PFSK-1 (cell line): ENCODE data around the gene KRT4.

Experiments used
- FOXP2 ChIP-seq: optimal IDR thresholded peaks from 2 replicates; pipeline ENCODE3; 2011; ENCODE audit warnings: borderline replicate concordance, control low read depth, inconsistent platforms; ENCODE audit not compliant: insufficient read depth; ENCODE audit errors: extremely low read length, extremely low read depth
- POLR2AphosphoS5 ChIP-seq: IDR thresholded peaks from 2 replicates; pipeline ENCODE4 v1.6.1; 2012; ENCODE audit warnings: low read depth, mild to moderate bottlenecking, control low read depth, low read length, moderate library complexity
- REST ChIP-seq, 2 experiments: IDR thresholded peaks; 2 replicates each; pipeline versions ENCODE4 v1.6.1 to v1.8.0; 2011 to 2012; ENCODE audit warnings: low read depth in 2 of 2, low read length in 2 of 2, control low read depth in 1 of 2, inconsistent platforms in 1 of 2, mild to moderate bottlenecking in 1 of 2, moderate library complexity in 1 of 2; ENCODE audit not compliant: insufficient read depth in 1 of 2
- SIN3A ChIP-seq: IDR thresholded peaks from 2 replicates; pipeline ENCODE4 v1.6.1; 2012; ENCODE audit warnings: mild to moderate bottlenecking, low read length, moderate library complexity, borderline replicate concordance; ENCODE audit not compliant: insufficient read depth
- TAF1 ChIP-seq: IDR thresholded peaks from 2 replicates; pipeline ENCODE4 v1.6.1; 2012; ENCODE audit warnings: low read length, control low read depth, borderline replicate concordance; ENCODE audit not compliant: insufficient read depth

The KRT4 gene

GRCh38 chr12:52818388-52818787 lies 4.5 kb upstream of the KRT4 start:
- TF ChIP-seq POLR2AphosphoS5 (no peak), REST (IDR thresholded peaks at IDR 0.05; ENCODE audit: insufficient read depth in 1 of 2, low read depth in 2 of 2, low read length in 2 of 2) (no peak), TAF1 (no peak), SIN3A (no peak), FOXP2 (no peak)

- no peak for TF ChIP-seq FOXP2
- no peak for TF ChIP-seq POLR2AphosphoS5
- no peak for TF ChIP-seq SIN3A
- no peak for TF ChIP-seq TAF1
- no peak for TF ChIP-seq REST (IDR thresholded peaks at IDR 0.05; ENCODE audit: insufficient read depth in 1 of 2, low read depth in 2 of 2, low read length in 2 of 2)
These were observed 3.9 kb upstream of the KRT4 start for GRCh38 chr12:52817699-52818238.

GRCh38 chr12:52817003-52817698 lies 3.2 kb upstream of the KRT4 start:
- TF ChIP-seq SIN3A (no peak), POLR2AphosphoS5 (no peak), REST (IDR thresholded peaks at IDR 0.05; ENCODE audit: insufficient read depth in 1 of 2, low read depth in 2 of 2, low read length in 2 of 2) (no peak), TAF1 (no peak), FOXP2 (no peak)

GRCh38 chr12:52815676-52816588 lies 2.0 kb upstream of the KRT4 start:
- no peak for TF ChIP-seq TAF1
- no peak for TF ChIP-seq FOXP2
- TF ChIP-seq POLR2AphosphoS5, result no peak
- TF ChIP-seq SIN3A, result no peak
- TF ChIP-seq REST (IDR thresholded peaks at IDR 0.05; ENCODE audit: insufficient read depth in 1 of 2, low read depth in 2 of 2, low read length in 2 of 2), result no peak
